HT1080 (cell line): ENCODE results near the gene CYLD. TPM values are rescaled to one million over a fixed set of nuclear protein-coding genes. Genes with fewer than 3 reads are reported as not detected.

Source experiments
- DNase-seq: peaks from one replicate; pipeline ENCODE4 v3.0.0-alpha.2; 2015; ENCODE audit warnings: low read depth
- polyA plus RNA-seq, 2 experiments: library from polyadenylated mRNA; depleted of rRNA; stranded (reverse); fragments of >200 nt; gene quantifications; 2 replicates each; pipeline ENCODE4 v1.2.3, GENCODE V29; 2015
- total RNA-seq: library from RNA; depleted of rRNA; stranded (reverse); fragments of >200 nt; shearing (Covaris generic); gene quantifications from 2 replicates; pipeline ENCODE4 v1.2.3, GENCODE V29; 2014; rRNA removed

CYLD gene
- total RNA-seq = 11.8 and 12.7 TPM in 2 replicates
- polyA plus RNA-seq (2015; cell fraction: cytosol; rRNA removed) = 11.1 and 14.7 TPM in 2 replicates
- polyA plus RNA-seq (2015; cell fraction: nucleus; rRNA removed) = 17.9 and 23.0 TPM in 2 replicates

GRCh38 chr16:50741781-50742575, at the start of gene CYLD:
Gene CYLD (plus strand): TSS chr16:50742086. CDS start chr16:50749699, 7,613 bp downstream.
- DNase-seq = peak; percentile 99

- no peak for DNase-seq
Measured at GRCh38 chr16:50692644-50692998, 49.3 kb upstream of the CYLD start.

GRCh38 chr16:50692999-50693781, 48.7 kb upstream of the CYLD start, which contains the start of gene NOD2:
Gene NOD2 (plus strand): TSS chr16:50693606. CDS start chr16:50699496, 5,890 bp downstream.
- no peak for DNase-seq

DNA sequence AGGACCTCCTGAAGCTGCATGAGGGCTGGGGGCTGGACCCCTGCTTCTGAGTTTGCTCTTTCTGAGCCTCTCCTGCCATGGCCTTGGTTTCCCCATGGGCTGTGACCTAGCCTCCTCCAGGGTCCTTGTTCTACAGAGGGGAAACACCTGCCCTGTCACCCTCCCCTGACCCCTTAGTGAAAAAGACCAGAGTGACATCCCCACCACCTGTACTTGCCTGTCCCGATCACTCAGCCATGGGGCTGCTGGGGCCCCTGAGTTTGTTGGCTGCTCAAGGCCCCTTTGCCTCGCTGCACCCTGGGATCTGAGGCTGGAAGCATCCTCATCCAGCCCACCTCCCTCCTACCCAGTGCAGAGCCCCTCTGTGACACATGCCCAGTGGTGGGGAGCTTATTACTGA, 47.7 kb upstream of the CYLD start:
- DNase-seq = no peak

GRCh38 chr16:50695017-50696000, 46.6 kb upstream of the CYLD start:
- no peak for DNase-seq

- no peak for DNase-seq
Measured at GRCh38 chr16:50696126-50696525, 45.8 kb upstream of the CYLD start.

DNA sequence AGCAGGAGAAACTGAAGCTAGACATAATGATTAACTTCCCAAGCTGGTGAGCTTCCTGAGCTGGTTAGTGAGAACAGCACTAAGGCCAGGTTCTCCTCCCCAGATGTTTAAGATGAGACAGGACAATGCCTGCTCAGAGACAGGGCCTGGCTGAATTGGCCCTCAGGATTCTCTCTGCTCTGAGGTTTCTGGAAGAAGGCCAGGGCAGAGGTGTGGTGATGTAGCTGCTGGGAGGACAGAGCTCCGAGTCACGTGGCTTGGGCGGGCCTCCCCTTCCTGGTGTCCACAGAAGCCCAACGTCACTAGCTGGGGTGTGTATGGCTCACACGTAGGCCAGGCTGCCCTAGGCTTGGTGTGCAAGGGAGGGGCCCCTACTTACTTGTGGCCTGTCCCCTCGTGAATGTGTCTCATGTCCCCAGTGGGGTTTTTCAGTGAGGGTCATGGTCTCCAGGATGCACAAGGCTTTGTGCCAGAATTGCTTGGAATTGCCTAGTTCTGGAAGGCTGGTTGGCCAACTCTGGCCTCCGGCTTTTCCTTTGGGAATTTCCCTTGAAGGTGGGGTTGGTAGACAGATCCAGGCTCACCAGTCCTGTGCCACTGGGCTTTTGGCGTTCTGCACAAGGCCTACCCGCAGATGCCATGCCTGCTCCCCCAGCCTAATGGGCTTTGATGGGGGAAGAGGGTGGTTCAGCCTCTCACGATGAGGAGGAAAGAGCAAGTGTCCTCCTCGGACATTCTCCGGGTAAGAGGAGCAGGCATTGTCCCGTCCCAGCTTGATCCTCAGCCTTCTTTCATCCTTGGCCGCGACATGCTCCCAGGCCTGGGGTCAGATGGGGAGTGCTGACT, 45.1 kb upstream of the CYLD start:
- peak; percentile 72 for DNase-seq

- no peak for DNase-seq
Measured at GRCh38 chr16:50697421-50697715, 44.5 kb upstream of the CYLD start.

DNA sequence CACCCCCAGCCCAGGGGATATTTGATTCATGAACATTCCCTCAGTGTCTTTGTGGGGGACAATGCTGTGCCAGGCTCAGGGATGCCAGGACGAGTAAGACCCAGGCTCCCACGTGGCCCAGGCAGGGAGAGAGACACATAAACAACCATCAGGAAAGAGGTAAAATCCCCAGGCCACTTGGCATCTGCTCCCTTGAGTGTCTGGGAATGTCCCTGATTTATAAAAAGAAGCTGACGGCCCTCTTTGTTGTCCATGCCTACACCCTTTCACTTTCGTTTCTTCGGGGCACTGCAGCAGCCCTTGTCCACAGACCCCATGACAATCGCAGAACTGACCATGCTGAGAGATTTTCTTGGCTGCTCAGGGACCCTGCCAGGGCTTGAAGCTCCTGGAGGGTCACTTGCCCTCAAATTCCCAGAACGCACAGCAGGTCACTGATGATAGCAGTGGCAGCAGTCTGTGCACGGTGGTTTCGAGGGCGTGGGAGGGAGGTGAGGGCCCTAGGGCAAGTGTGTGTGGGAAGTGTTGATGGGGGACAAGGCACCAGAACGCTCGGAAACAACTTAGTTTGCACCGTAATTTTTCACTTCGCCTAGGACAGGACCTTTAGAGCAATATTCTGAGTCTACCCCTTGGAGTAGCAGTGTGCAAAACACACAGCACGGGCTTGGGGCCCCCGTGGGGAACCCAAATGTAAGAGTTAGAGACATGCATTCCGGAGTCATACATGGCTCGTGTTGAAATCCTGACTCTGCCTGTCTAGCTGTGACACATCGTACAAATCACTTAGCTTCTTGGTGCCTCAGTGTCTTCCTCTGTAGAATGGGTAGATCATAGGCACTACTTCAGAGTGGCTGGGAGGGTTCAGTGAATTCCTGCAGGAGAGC, 43.8 kb upstream of the CYLD start:
- no peak for DNase-seq

GRCh38 chr16:50699326-50700159, 42.3 kb upstream of the CYLD start:
- peak; percentile 39 for DNase-seq

DNA sequence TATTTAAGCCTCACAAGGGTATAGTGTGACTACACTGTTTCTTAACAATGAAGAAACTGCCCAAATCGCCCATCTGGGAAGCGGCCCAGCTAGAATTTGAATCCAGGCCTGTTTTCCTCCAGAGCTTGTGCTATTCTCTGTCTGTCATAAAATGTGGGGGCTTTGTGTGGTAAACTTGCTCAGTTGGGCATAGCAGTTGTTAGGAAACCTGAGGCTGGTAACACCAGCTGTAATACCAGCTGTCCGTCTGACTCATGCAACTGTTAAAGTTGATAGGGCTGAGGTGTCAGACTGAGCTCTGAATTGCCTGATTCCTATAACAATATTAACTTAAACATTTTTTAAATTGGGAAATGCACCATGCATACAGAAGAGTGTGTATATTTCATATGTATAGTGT, 39.2 kb upstream of the CYLD start:
- DNase-seq = peak; percentile 17

GRCh38 chr16:50704245-50704644, 37.6 kb upstream of the CYLD start:
- no peak for DNase-seq

GRCh38 chr16:50705436-50706110, 36.3 kb upstream of the CYLD start:
- DNase-seq = no peak

GRCh38 chr16:50706250-50706649, 35.6 kb upstream of the CYLD start:
- no peak for DNase-seq

GRCh38 chr16:50708373-50709060, 33.4 kb upstream of the CYLD start:
- no peak for DNase-seq

GRCh38 chr16:50709061-50709684, 32.7 kb upstream of the CYLD start:
- no peak for DNase-seq

- DNase-seq = no peak
Measured at GRCh38 chr16:50709980-50710379, 31.9 kb upstream of the CYLD start.
